Measurements from ENCODE around the gene KNTC1.

KNTC1 gene

GRCh38 chr12:122499991-122500684, 26.9 kb upstream of the KNTC1 start (continued):
- TF ChIP-seq MZF1 (tag by site-specific recombination; IDR thresholded peaks at IDR 0.05; ENCODE audit: borderline replicate concordance) (peak; percentile 14; the same call in 1 of the 2 replicates), ZNF398 (tag by site-specific recombination; IDR thresholded peaks at IDR 0.05) (peak; percentile 48; the same call in 1 of the 2 replicates), ZNF558 (tag by site-specific recombination; IDR thresholded peaks at IDR 0.05) (0 out of 2 replicates have a peak, but pooled peaks have one; percentile 23), ZNF830 (tag by site-specific recombination; IDR thresholded peaks at IDR 0.05; ENCODE audit: low read depth) (no peak), ZNF26 (tag by site-specific recombination; IDR thresholded peaks at IDR 0.05) (no peak), ZNF561 (tag by site-specific recombination; IDR thresholded peaks at IDR 0.05; ENCODE audit: borderline replicate concordance) (peak; percentile 65; the same call in 1 of the 2 replicates), ZNF341 (tag by site-specific recombination; IDR thresholded peaks at IDR 0.05; ENCODE audit: low read depth) (peak; percentile 55; the same call in 1 of the 2 replicates), SCRT2 (tag by site-specific recombination; IDR thresholded peaks at IDR 0.05) (peak; percentile 62), PATZ1 (tag by site-specific recombination; IDR thresholded peaks at IDR 0.05) (peak; percentile 81), ZNF514 (tag by site-specific recombination; IDR thresholded peaks at IDR 0.05) (no peak), GLI4 (tag by site-specific recombination; IDR thresholded peaks at IDR 0.05) (no peak), HOXC10 (CRISPR knock-in tag; IDR thresholded peaks at IDR 0.05) (no peak), ZBTB48 (tag by site-specific recombination; IDR thresholded peaks at IDR 0.05) (peak; percentile 87), ZNF785 (tag by site-specific recombination; IDR thresholded peaks at IDR 0.05) (peak; percentile 47; the same call in 1 of the 2 replicates), SP7 (tag by site-specific recombination; IDR thresholded peaks at IDR 0.05) (peak; percentile 64; the same call in 1 of the 2 replicates), ZNF24 (tag by site-specific recombination; IDR thresholded peaks at IDR 0.05) (peak; percentile 21; the same call in 1 of the 2 replicates), ZNF658 (tag by site-specific recombination; IDR thresholded peaks at IDR 0.05) (no peak), ZIC2 (tag by site-specific recombination; IDR thresholded peaks at IDR 0.05) (peak; percentile 91), KLF8 (tag by site-specific recombination; IDR thresholded peaks at IDR 0.05) (peak; percentile 83; the same call in 1 of the 2 replicates), ZSCAN30 (tag by site-specific recombination; IDR thresholded peaks at IDR 0.05) (peak; percentile 67), ZEB2 (tag by site-specific recombination; IDR thresholded peaks at IDR 0.05) (peak; percentile 63), ZBTB20 (tag by site-specific recombination; IDR thresholded peaks at IDR 0.05) (peak; percentile 96), ZNF423 (tag by site-specific recombination; IDR thresholded peaks at IDR 0.05) (0 out of 2 replicates have a peak, but pooled peaks have one; percentile 15), ZNF677 (tag by site-specific recombination; IDR thresholded peaks at IDR 0.05) (0 out of 2 replicates have a peak, but pooled peaks have one; percentile 34), ZNF157 (tag by site-specific recombination; IDR thresholded peaks at IDR 0.05) (no peak), ZNF350 (tag by site-specific recombination; IDR thresholded peaks at IDR 0.05) (no peak), GLIS2 (tag by site-specific recombination; IDR thresholded peaks at IDR 0.05) (peak; percentile 85), ZBTB10 (tag by site-specific recombination; IDR thresholded peaks at IDR 0.05) (peak; percentile 58; the same call in 1 of the 2 replicates), HIC1 (tag by site-specific recombination; IDR thresholded peaks at IDR 0.05) (peak; percentile 65; the same call in 1 of the 2 replicates)
